H9 (cell line): ENCODE data around the gene MREG. TPM values are rescaled to one million over a fixed set of nuclear protein-coding genes. Genes with fewer than 3 reads are reported as not detected.

ENCODE experiments used
- DNase-seq: peaks from one replicate; pipeline ENCODE4 v3.0.0-alpha.2; 2017
- H2AFZ ChIP-seq: one replicate; pipeline ENCODE4 v1.6.1; 2013; ENCODE audit warnings: mild to moderate bottlenecking, low read length, control low read depth, moderate library complexity
- H2AK5ac ChIP-seq: 2 replicates; pipeline ENCODE4 v1.6.1; 2013; ENCODE audit warnings: low read length, control low read depth, mixed read lengths; ENCODE audit not compliant: insufficient read length
- H2BK120ac ChIP-seq: one replicate; pipeline ENCODE4 v1.6.1; 2013; ENCODE audit warnings: low read depth, mild to moderate bottlenecking, low read length, control low read depth, inconsistent platforms; ENCODE audit not compliant: poor library complexity, severe bottlenecking
- H2BK12ac ChIP-seq: 2 replicates; pipeline ENCODE4 v1.6.1; 2013; ENCODE audit warnings: low read length, control low read depth, mixed read lengths, low read depth; ENCODE audit not compliant: insufficient read length
- H2BK15ac ChIP-seq: 2 replicates; pipeline ENCODE4 v1.6.1; 2013; ENCODE audit warnings: low read depth, low read length, control low read depth
- H2BK20ac ChIP-seq: one replicate; pipeline ENCODE4 v1.6.1; 2013; ENCODE audit warnings: low read depth, mild to moderate bottlenecking, low read length, control low read depth, inconsistent platforms; ENCODE audit not compliant: poor library complexity, severe bottlenecking
- H2BK5ac ChIP-seq: 2 replicates; pipeline ENCODE4 v1.6.1; 2013; ENCODE audit warnings: low read length, control low read depth, mixed read lengths; ENCODE audit not compliant: insufficient read length
- H3K14ac ChIP-seq: 2 replicates; pipeline ENCODE4 v1.6.1; 2013; ENCODE audit warnings: low read length, control low read depth; ENCODE audit not compliant: insufficient read depth
- H3K18ac ChIP-seq: 2 replicates; pipeline ENCODE4 v1.6.1; 2013; ENCODE audit warnings: low read depth, mild to moderate bottlenecking, mixed read lengths, low read length, control low read depth; ENCODE audit not compliant: insufficient read length
- H3K23ac ChIP-seq: 2 replicates; pipeline ENCODE4 v1.6.1; 2013; ENCODE audit warnings: low read length, control low read depth, mixed read lengths, low read depth; ENCODE audit not compliant: insufficient read length
- H3K23me2 ChIP-seq: 2 replicates; pipeline ENCODE4 v1.6.1; 2013; ENCODE audit warnings: low read depth, mild to moderate bottlenecking, mixed read lengths, low read length, control low read depth; ENCODE audit not compliant: insufficient read length, poor library complexity, severe bottlenecking
- H3K27ac ChIP-seq: 2 replicates; pipeline ENCODE4 v1.5.1; 2013; ENCODE audit warnings: low read length, control low read depth, mixed read lengths, low read depth; ENCODE audit not compliant: insufficient read length
- H3K27me3 ChIP-seq: 2 replicates; pipeline ENCODE4 v1.6.1; 2013; ENCODE audit warnings: low read length, control low read depth, inconsistent platforms; ENCODE audit not compliant: insufficient read depth
- H3K4ac ChIP-seq: 2 replicates; pipeline ENCODE4 v1.6.1; 2013; ENCODE audit warnings: low read depth, mild to moderate bottlenecking, control low read depth, inconsistent platforms, low read length, moderate library complexity
- H3K4me1 ChIP-seq: 2 replicates; pipeline ENCODE4 v1.6.1; 2013; ENCODE audit warnings: low read length, control low read depth, inconsistent platforms; ENCODE audit not compliant: insufficient read depth
- H3K4me2 ChIP-seq: 2 replicates; pipeline ENCODE4 v1.6.1; 2013; ENCODE audit warnings: low read length, control low read depth, mixed read lengths; ENCODE audit not compliant: insufficient read length, insufficient read depth
- H3K56ac ChIP-seq: 2 replicates; pipeline ENCODE4 v1.6.1; 2013; ENCODE audit warnings: low read depth, mild to moderate bottlenecking, mixed read lengths, low read length, control low read depth; ENCODE audit not compliant: insufficient read length
- H3K79me1 ChIP-seq: 2 replicates; pipeline ENCODE4 v1.6.1; 2013; ENCODE audit warnings: low read depth, mild to moderate bottlenecking, moderate library complexity, low read length, control low read depth, inconsistent platforms; ENCODE audit not compliant: insufficient read depth, poor library complexity, severe bottlenecking
- H3K79me2 ChIP-seq: 2 replicates; pipeline ENCODE4 v1.6.1; 2013; ENCODE audit warnings: low read length, control low read depth, inconsistent platforms; ENCODE audit not compliant: insufficient read depth
- H3K9ac ChIP-seq: 2 replicates; pipeline ENCODE4 v1.6.1; 2013; ENCODE audit warnings: low read length, control low read depth, mixed read lengths; ENCODE audit not compliant: insufficient read length; ENCODE audit errors: extremely low read depth
- H3K9me3 ChIP-seq: one replicate; pipeline ENCODE4 v1.6.1; 2013; ENCODE audit warnings: low read depth, low read length, inconsistent platforms; ENCODE audit not compliant: control insufficient read depth
- H3T11ph ChIP-seq: one replicate; pipeline ENCODE4 v1.6.1; 2013; ENCODE audit warnings: mild to moderate bottlenecking, low read length, control low read depth, inconsistent platforms
- H4K20me1 ChIP-seq: one replicate; pipeline ENCODE4 v1.6.1; 2013; ENCODE audit not compliant: control insufficient read depth, insufficient read length, insufficient read depth
- H4K5ac ChIP-seq: 2 replicates; pipeline ENCODE4 v1.6.1; 2013; ENCODE audit warnings: low read depth, mild to moderate bottlenecking, mixed read lengths, low read length, control low read depth; ENCODE audit not compliant: insufficient read length
- H4K8ac ChIP-seq: replicated peaks from 2 replicates; pipeline ENCODE4 v1.6.1; 2013; ENCODE audit warnings: low read length, control low read depth, mixed read lengths, low read depth; ENCODE audit not compliant: insufficient read length
- H4K91ac ChIP-seq: 2 replicates; pipeline ENCODE4 v1.6.1; 2013; ENCODE audit warnings: low read depth, mild to moderate bottlenecking, moderate library complexity, mixed read lengths, low read length, control low read depth; ENCODE audit not compliant: insufficient read length
- H3K27ac Mint-ChIP-seq, 3 experiments: 2 replicates in 2 of 3; 3 replicates in 1 of 3; pipeline ENCODE4 v1.8.0; 2020 to 2021; ENCODE audit warnings: mixed read lengths in 3 of 3, mild to moderate bottlenecking in 1 of 3, moderate library complexity in 1 of 3
- H3K27me3 Mint-ChIP-seq: 2 replicates; pipeline ENCODE4 v1.8.0; 2021; ENCODE audit warnings: low read depth, mild to moderate bottlenecking, moderate library complexity, mixed read lengths
- H3K36me3 Mint-ChIP-seq, 3 experiments: 2 replicates in 2 of 3; 3 replicates in 1 of 3; pipeline ENCODE4 v1.8.0; 2020 to 2021; ENCODE audit warnings: low read depth in 3 of 3, mixed read lengths in 3 of 3; ENCODE audit not compliant: insufficient read depth in 1 of 3
- H3K4me1 Mint-ChIP-seq, 2 experiments: 2 replicates each; pipeline ENCODE4 v1.8.0; 2020; ENCODE audit warnings: mixed read lengths in 2 of 2
- H3K4me3 Mint-ChIP-seq, 2 experiments: 2 replicates in 1 of 2; 3 replicates in 1 of 2; pipeline ENCODE4 v1.8.0; 2020 to 2021; ENCODE audit warnings: mild to moderate bottlenecking in 2 of 2, mixed read lengths in 2 of 2, moderate library complexity in 1 of 2
- H3K9me3 Mint-ChIP-seq, 2 experiments: 2 replicates in 1 of 2; 3 replicates in 1 of 2; pipeline ENCODE4 v1.8.0; 2020; ENCODE audit warnings: mild to moderate bottlenecking in 2 of 2, mixed read lengths in 2 of 2, moderate library complexity in 1 of 2
- CTCF ChIP-seq: fragments of 200-600 bp; sonication (generic); conservative IDR thresholded peaks from 3 replicates; pipeline ENCODE4 v1.8.0; 2021; ENCODE audit warnings: antibody characterized with exemption, mild to moderate bottlenecking
- WGBS: extraction: QIAGEN DNeasy Blood & Tissue Kit; methylation state at CpG from one replicate; pipeline ENCODE4 v1.1.7; 2013; ENCODE audit warnings: missing lambda C conversion rate, low lambda C conversion rate, mixed read lengths; ENCODE audit not compliant: insufficient read length; ENCODE audit errors: extremely low coverage; 5-methylcytosine and 5-hydroxymethylcytosine counted together
- total RNA-seq: library from RNA; stranded (reverse); gene quantifications from 2 replicates; pipeline ENCODE4 v1.2.1, GENCODE V29; 2021

The MREG gene
- total RNA-seq, 1 experiment from 2014 or later: 21.8 TPM

- DNase-seq: no peak
Observed at GRCh38 chr2:215931256-215931903, 82.0 kb downstream of the MREG start.

More at GRCh38 chr2:215931256-215931903, 82.0 kb downstream of the MREG start:
- Histone ChIP-seq H3K9ac (no peak overlapping the region), H2BK20ac (no peak overlapping the region), H3K79me1 (no peaks in the 10 kb centered on the region), H2BK12ac (no peak overlapping the region), H3K9me3 (peaks cover 7% of the 10 kb centered on the region), H3K4me2 (no peak overlapping the region), H4K91ac (no peak overlapping the region), H3K79me2 (no peaks in the 10 kb centered on the region), H3K14ac (no peak overlapping the region), H3K56ac (no peak overlapping the region), H3K18ac (no peak overlapping the region), H2AK5ac (no peak overlapping the region), H2BK5ac (no peak overlapping the region), H3T11ph (no peak overlapping the region), H3K4me1 (peaks cover 2% of the 10 kb centered on the region; the same call in 1 of the 2 replicates), H3K27me3 (no peaks in the 10 kb centered on the region), H3K4ac (no peak overlapping the region), H4K20me1 (no peaks in the 10 kb centered on the region), H2BK120ac (no peak overlapping the region), H4K5ac (no peak overlapping the region), H2BK15ac (no peak overlapping the region), H3K27ac (no peak overlapping the region), H2AFZ (no peak overlapping the region), H4K8ac (no peak overlapping the region), H3K23ac (no peak overlapping the region), H3K23me2 (no peaks in the 10 kb centered on the region)
- Mint-ChIP-seq H3K36me3 (peaks cover 0 to 23% (median 3%) of the 10 kb centered on the region in 3 experiments; a peak in 4 of 7 replicates), H3K9me3 (no peaks in the 10 kb centered on the region; a peak in 1 of 5 replicates), H3K4me3 (no peak overlapping the region), H3K27me3 (no peaks in the 10 kb centered on the region; the same call in 1 of the 2 replicates), H3K4me1 (peaks cover 30 to 37% of the 10 kb centered on the region in 2 experiments), H3K27ac (no peak overlapping the region)
- no CpG with 5 or more reads among the region's 8 CpGs for WGBS
- peak; percentile 97 for TF ChIP-seq CTCF
